HEK293T (cell line): Measurements from ENCODE around the gene COMMD9.

Experiments
- CTCF ChIA-PET: fragments of 350-600 bp; formaldehyde crosslinking; extraction: SDS; loops from one replicate; lab custom pipeline; 2021; ENCODE audit warnings: antibody characterized with exemption, inconsistent platforms; lab: Yijun Ruan, JAX
- POLR2A ChIA-PET: fragments of 350-600 bp; formaldehyde crosslinking; extraction: SDS; loops from one replicate; lab custom pipeline; 2020; ENCODE audit warnings: antibody characterized with exemption, inconsistent platforms; lab: Yijun Ruan, JAX
- DNase-seq: peaks from one replicate; pipeline ENCODE4 v3.0.0; 2012; ENCODE audit warnings: mixed read lengths; ENCODE audit errors: extremely low spot score
- ARNT ChIP-seq: fragments of 450-650 bp; IDR thresholded peaks from 2 replicates; pipeline ENCODE4 v1.6.1; 2017; ENCODE audit warnings: mild to moderate bottlenecking
- BHLHE40 ChIP-seq: fragments of 450-650 bp; IDR thresholded peaks from 2 replicates; pipeline ENCODE4 v1.6.1; 2016; ENCODE audit warnings: mild to moderate bottlenecking, moderate library complexity, borderline replicate concordance
- CTBP1 ChIP-seq: fragments of 450-650 bp; IDR thresholded peaks from 2 replicates; pipeline ENCODE4 v1.6.1; 2016; ENCODE audit warnings: borderline replicate concordance
- ELF4 ChIP-seq: fragments of 450-650 bp; IDR thresholded peaks from 2 replicates; pipeline ENCODE4 v1.6.1; 2017; ENCODE audit warnings: antibody characterized with exemption
- FOXA1 ChIP-seq: fragments of 450-650 bp; IDR thresholded peaks from 2 replicates; pipeline ENCODE4 v1.6.1; 2016; ENCODE audit warnings: mild to moderate bottlenecking
- FOXK2 ChIP-seq: fragments of 450-650 bp; IDR thresholded peaks from 2 replicates; pipeline ENCODE4 v1.6.1; 2016; ENCODE audit warnings: mild to moderate bottlenecking
- FOXM1 ChIP-seq: fragments of 450-650 bp; IDR thresholded peaks from 2 replicates; pipeline ENCODE4 v1.6.1; 2017; ENCODE audit warnings: mild to moderate bottlenecking, borderline replicate concordance
- HDGF ChIP-seq: fragments of 450-650 bp; IDR thresholded peaks from 2 replicates; pipeline ENCODE4 v1.6.1; 2017; ENCODE audit warnings: antibody characterized with exemption, borderline replicate concordance
- L3MBTL2 ChIP-seq: fragments of 450-650 bp; conservative IDR thresholded peaks from 2 replicates; pipeline ENCODE4 v1.6.1; 2016; ENCODE audit warnings: mild to moderate bottlenecking
- LEF1 ChIP-seq: fragments of 450-650 bp; IDR thresholded peaks from 2 replicates; pipeline ENCODE4 v1.6.1; 2017; ENCODE audit warnings: mild to moderate bottlenecking, borderline replicate concordance
- NFRKB ChIP-seq: fragments of 450-650 bp; IDR thresholded peaks from 2 replicates; pipeline ENCODE4 v1.6.1; 2016; ENCODE audit warnings: mild to moderate bottlenecking, moderate library complexity
- SP1 ChIP-seq: fragments of 450-650 bp; IDR thresholded peaks from 2 replicates; pipeline ENCODE4 v1.6.1; 2017
- SUZ12 ChIP-seq: fragments of 450-650 bp; IDR thresholded peaks from 2 replicates; pipeline ENCODE4 v1.6.1; 2016; ENCODE audit warnings: mild to moderate bottlenecking
- TARDBP ChIP-seq: fragments of 450-650 bp; IDR thresholded peaks from 2 replicates; pipeline ENCODE4 v1.6.1; 2016
- ZNF384 ChIP-seq: fragments of 450-650 bp; IDR thresholded peaks from 2 replicates; pipeline ENCODE4 v1.6.1; 2016
- TF ChIP-seq, protein P1 (sequence below): fragments of 450-650 bp; IDR thresholded peaks from 2 replicates; pipeline ENCODE4 v1.6.1; 2016

Gene COMMD9

DNA sequence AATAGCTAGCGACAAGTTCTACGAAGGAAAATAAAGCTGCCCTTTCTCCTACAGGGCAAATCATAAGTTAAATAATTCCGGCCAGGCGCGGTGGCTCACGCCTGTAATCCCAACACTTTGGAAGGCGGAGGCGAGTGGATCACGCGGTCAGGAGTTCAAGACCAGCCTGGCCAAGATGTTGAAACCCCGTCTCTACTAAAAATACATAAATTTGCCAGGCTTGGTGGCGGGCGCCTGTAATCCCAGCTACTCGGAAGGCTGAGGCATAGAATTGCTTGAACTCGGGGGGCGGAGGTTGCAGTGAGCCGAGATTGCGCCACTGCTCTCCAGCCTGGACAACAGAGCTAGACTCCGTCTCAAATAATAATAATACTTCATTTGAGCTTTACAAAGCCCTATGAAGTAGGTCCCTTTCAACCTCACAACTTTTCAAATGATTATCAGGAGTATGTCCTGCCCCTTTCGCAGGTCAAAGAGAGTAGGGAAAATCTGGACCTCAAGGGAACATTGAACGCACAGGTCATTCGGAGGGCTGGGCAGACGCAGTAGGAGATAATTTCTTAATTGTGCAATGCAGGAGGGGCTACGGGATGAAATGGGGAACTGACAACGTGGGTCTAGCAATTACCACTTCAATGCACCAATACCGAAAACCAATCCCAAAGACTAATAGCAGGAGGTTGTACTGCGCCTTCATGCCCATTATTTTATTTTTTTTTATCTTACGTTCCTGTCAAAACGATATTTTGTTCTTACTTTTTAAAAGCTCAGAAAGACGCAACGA lies 590 bp downstream of the COMMD9 start:
- no peak for DNase-seq
- no peak for TF ChIP-seq BHLHE40
- TF ChIP-seq ZNF384, result no peak
- no peak for TF ChIP-seq FOXA1
- POLR2A ChIA-PET, result no interaction called here
- CTCF ChIA-PET, result interaction anchor here (0.6 to 1.7 kb wide), 3 partner anchors 21 to 204 kb away, joined by 3 to 7 read pairs (median 3); no protein-coding TSS in a partner anchor

DNA sequence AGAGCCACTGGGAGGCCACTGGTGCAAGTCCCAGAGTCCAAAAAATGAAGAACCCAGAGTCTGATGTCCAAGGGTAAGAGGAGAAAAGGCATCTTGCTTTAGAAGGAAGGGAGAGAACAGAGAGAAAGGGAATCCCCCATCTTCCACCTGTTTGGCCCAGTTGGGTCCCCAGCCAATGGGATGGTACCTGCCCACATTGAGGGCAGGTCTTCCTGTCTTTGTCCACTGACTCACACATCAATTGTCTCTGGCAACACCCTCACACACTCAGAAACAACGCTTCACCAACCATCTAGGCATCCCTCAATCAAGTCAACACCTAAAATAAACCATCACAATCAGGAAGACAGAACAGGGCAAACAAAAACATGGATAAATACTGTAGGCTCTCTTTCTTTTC lies 6.3 kb downstream of the COMMD9 start:
- TF ChIP-seq ZNF384 (no peak), LEF1 (no peak), FOXM1 (no peak), ARNT (no peak), L3MBTL2 (no peak), BHLHE40 (no peak), NFRKB (no peak), SP1 (no peak), TARDBP (no peak), HDGF (no peak), CTBP1 (no peak), FOXA1 (no peak), ELF4 (no peak), SUZ12 (no peak), FOXK2 (no peak)
- TF ChIP-seq, protein P1, sequence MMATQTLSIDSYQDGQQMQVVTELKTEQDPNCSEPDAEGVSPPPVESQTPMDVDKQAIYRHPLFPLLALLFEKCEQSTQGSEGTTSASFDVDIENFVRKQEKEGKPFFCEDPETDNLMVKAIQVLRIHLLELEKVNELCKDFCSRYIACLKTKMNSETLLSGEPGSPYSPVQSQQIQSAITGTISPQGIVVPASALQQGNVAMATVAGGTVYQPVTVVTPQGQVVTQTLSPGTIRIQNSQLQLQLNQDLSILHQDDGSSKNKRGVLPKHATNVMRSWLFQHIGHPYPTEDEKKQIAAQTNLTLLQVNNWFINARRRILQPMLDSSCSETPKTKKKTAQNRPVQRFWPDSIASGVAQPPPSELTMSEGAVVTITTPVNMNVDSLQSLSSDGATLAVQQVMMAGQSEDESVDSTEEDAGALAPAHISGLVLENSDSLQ, result no peak
- POLR2A ChIA-PET, result no interaction called here
- DNase-seq, result no peak
- CTCF ChIA-PET, result no interaction called here

DNA sequence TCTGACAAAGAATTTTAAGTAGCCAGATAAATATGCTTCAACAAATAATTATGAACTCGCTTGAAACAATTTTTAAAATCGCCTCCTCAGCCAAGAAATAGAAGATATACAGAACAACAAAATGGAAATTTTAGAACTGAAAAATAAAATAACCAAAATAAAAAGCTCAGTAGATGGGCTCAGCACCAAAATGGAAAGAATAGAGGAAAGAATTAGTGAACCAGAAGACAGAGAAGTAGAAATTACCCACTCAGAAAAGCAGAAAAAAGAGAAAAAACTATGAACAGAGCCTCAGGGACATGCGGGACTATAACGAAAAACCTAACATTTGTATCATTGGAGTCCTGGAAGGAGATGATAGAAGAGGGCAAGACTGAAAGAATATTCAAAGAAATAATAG lies 7.4 kb downstream of the COMMD9 start:
- ChIA-PET POLR2A (no interaction called here), CTCF (interaction anchor here (0.6 kb wide), 1 partner anchor 862 kb away, joined by 5 read pairs; no protein-coding TSS in a partner anchor)
- TF ChIP-seq SUZ12, result no peak
- no peak for TF ChIP-seq HDGF
- TF ChIP-seq SP1, result no peak
- TF ChIP-seq FOXK2, result no peak
- TF ChIP-seq ARNT, result no peak
- DNase-seq, result no peak

DNA sequence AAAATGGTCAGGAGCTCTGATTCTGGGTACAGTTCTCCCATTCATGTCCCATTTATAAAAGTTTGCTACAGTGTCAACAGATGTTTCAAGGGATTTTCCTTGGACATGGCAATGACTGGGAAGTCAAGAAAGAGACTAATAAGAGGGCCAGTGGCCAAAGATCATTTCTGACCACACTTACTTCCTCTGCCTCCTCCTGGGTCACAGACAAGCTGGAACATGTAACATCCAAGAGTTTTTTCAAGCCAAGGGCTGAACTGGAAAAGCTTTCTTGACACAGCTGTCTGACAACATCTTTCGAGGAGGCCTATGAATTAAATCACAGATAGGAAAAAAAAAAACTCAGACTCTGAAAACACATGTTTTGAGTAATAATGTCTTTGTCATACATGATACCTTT lies 8.7 kb downstream of the COMMD9 start:
- CTCF ChIA-PET, result no interaction called here
- TF ChIP-seq ZNF384, result no peak
- POLR2A ChIA-PET, result no interaction called here
- DNase-seq, result no peak

DNA sequence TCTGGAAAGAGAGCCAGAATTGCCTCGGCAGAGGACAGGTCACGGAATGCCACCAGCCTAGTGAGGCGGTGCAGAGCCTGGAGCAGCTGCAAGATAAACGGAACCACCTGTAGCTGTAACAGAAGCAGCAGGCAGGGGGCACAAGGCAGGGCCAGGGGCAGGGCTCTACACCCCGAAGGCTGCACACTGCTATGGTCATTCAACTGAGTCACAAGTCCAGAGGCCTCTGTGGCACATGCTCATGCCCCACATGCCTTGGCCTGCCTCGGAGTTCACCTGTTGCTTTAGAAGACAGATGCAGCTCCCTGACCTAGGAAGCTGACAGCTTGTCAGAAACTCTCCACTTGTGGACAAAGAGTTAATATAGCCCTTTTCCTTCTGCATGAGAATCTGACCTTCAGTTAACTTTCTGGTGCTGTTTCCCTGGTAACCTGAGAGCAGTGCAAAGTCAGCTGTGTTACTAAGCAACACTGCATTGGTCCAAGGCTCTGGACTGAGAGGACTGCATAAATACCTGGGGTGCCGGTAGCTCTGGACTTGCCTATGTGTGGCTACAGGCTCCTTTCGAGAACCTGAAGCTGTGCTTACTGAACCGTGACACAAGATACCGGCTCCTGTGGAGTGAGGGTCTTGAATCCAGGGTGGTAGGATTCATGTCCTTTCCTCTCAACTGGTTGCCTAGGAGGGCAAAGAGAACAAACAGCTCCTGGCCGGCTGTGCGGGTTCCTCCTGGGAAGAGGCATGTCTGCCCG lies 10.5 kb downstream of the COMMD9 start:
- TF ChIP-seq BHLHE40 (no peak), FOXM1 (no peak), SP1 (no peak), ARNT (no peak), ZNF384 (no peak), LEF1 (no peak), TARDBP (no peak), ELF4 (no peak)
- POLR2A ChIA-PET, result no interaction called here
- CTCF ChIA-PET, result no interaction called here
- DNase-seq, result no peak

DNA sequence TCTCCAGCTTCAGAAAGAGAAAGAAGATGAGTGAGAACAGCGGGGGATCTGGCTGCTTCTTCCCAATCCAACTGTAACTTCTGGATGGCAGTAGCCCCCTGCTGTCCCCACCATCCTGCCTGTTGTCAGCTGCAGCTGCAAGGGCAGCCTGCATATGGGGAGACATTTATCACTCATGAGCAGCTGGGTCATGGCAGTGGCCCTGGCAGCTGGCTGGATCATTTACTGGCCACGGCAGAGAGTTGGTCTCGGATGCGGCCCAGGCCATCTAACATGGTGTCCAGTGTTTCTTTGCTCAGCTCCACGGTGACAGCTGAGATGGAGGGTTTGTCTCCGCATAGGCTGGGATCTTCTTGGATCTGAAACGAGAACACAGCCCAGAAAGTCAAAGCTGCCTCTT lies 14.8 kb downstream of the COMMD9 start:
- ChIA-PET POLR2A (no interaction called here), CTCF (interaction anchor here (0.7 kb wide), 1 partner anchor 204 kb away, joined by 3 read pairs; no protein-coding TSS in a partner anchor)
- TF ChIP-seq FOXA1 (no peak), TARDBP (no peak), ZNF384 (no peak), HDGF (no peak), ARNT (no peak), FOXK2 (no peak), LEF1 (no peak), BHLHE40 (no peak), L3MBTL2 (no peak), ELF4 (no peak), SUZ12 (no peak)
- no peak for DNase-seq

DNA sequence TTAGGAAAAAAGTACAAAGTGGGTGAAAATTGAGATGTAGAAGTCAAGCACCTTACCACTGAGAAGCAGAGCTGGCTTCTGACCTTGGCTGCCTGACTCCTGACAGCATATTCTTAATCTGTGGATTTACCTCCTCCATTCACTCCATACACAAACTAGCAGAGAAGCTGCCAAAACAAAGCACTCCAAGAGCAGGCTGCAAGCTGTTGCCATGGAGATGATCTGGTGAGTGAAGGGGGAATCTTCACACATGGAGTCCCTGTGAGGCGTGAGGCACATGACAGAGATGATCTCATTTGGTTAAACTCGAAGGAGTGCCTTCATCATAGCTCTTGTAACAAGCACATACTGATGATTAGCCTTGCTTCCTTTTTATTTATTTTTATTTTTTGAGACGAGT lies 16.1 kb downstream of the COMMD9 start:
- ChIA-PET POLR2A (no interaction called here), CTCF (no interaction called here)
- no peak for DNase-seq
- TF ChIP-seq CTBP1, result no peak
- TF ChIP-seq BHLHE40, result no peak
- TF ChIP-seq, protein P1, result no peak
- no peak for TF ChIP-seq NFRKB
- TF ChIP-seq LEF1, result no peak
- TF ChIP-seq ZNF384, result no peak
- no peak for TF ChIP-seq ELF4
- no peak for TF ChIP-seq L3MBTL2
- TF ChIP-seq TARDBP, result no peak
- no peak for TF ChIP-seq FOXK2
